HK-2 (cell line): Measurements from ENCODE around the gene LHPP.

ENCODE experiments used
- DNase-seq: peaks from one replicate; pipeline ENCODE4 v3.0.0-alpha.2; 2018; ENCODE audit not compliant: unreplicated experiment

The LHPP gene

GRCh38 chr10:124595143-124595883, 133.7 kb downstream of the LHPP start:
- DNase-seq: no peak

- no peak for DNase-seq
These were observed 134.6 kb downstream of the LHPP start for GRCh38 chr10:124596116-124596785.

- DNase-seq: no peak
These were observed 135.6 kb downstream of the LHPP start for GRCh38 chr10:124596962-124597845.

- no peak for DNase-seq
These were observed 136.2 kb downstream of the LHPP start for GRCh38 chr10:124597846-124598165.

- DNase-seq: no peak
These were observed 136.6 kb downstream of the LHPP start for GRCh38 chr10:124598196-124598595.

GRCh38 chr10:124598773-124599587, 137.4 kb downstream of the LHPP start:
- DNase-seq: no peak

- DNase-seq: no peak
These were observed 138.0 kb downstream of the LHPP start for GRCh38 chr10:124599588-124600050.

GRCh38 chr10:124600051-124600880, 138.6 kb downstream of the LHPP start:
- no peak for DNase-seq

GRCh38 chr10:124601016-124601415, 139.4 kb downstream of the LHPP start:
- no peak for DNase-seq

- DNase-seq: no peak
These were observed 140.0 kb downstream of the LHPP start for GRCh38 chr10:124601431-124602120.

- DNase-seq: no peak
These were observed 140.5 kb downstream of the LHPP start for GRCh38 chr10:124602121-124602561.

- no peak for DNase-seq
These were observed 141.2 kb downstream of the LHPP start for GRCh38 chr10:124602646-124603365.

- no peak for DNase-seq
These were observed 142.0 kb downstream of the LHPP start for GRCh38 chr10:124603376-124604213.

- no peak for DNase-seq
These were observed 142.8 kb downstream of the LHPP start for GRCh38 chr10:124604214-124605000.

GRCh38 chr10:124605001-124605370, 143.4 kb downstream of the LHPP start:
- DNase-seq: no peak

GRCh38 chr10:124605481-124605855, 143.8 kb downstream of the LHPP start:
- DNase-seq: no peak
